CD4-positive, alpha-beta T cell treated with Interleukin-6 at 100 ng/mL for 8 hours (primary cell): ENCODE data around the gene HSPA8.

Experiments
- DNase-seq: peaks from one replicate; pipeline ENCODE4 v3.0.0-alpha.2; 2020; ENCODE audit warnings: mixed read lengths, low spot score

The HSPA8 gene

GRCh38 chr11:123047266-123047946 lies 14.5 kb downstream of the HSPA8 start:
- no peak for DNase-seq

GRCh38 chr11:123046473-123047259 lies 15.3 kb downstream of the HSPA8 start:
- no peak for DNase-seq

GRCh38 chr11:123045101-123045500 lies 16.8 kb downstream of the HSPA8 start:
- DNase-seq: no peak

GRCh38 chr11:123041185-123041584 lies 20.8 kb downstream of the HSPA8 start:
- no peak for DNase-seq

- DNase-seq: no peak
Measured at GRCh38 chr11:123040111-123040432, 21.9 kb downstream of the HSPA8 start.

- DNase-seq: no peak
Measured at GRCh38 chr11:123035831-123036230, 26.1 kb downstream of the HSPA8 start.

GRCh38 chr11:123034597-123034996 lies 27.3 kb downstream of the HSPA8 start:
- no peak for DNase-seq

- DNase-seq: no peak
Measured at GRCh38 chr11:123033895-123034294, 28.0 kb downstream of the HSPA8 start.

GRCh38 chr11:123030517-123030916 lies 31.4 kb downstream of the HSPA8 start:
- DNase-seq: no peak

- DNase-seq: peak; percentile 36
Measured at GRCh38 chr11:123020968-123021367, 41.0 kb downstream of the HSPA8 start.

- no peak for DNase-seq
Measured at GRCh38 chr11:123018702-123019101, 43.2 kb downstream of the HSPA8 start.

- no peak for DNase-seq
Measured at GRCh38 chr11:123011510-123011909, 50.4 kb downstream of the HSPA8 start.
